Measurements from ENCODE around the gene NKX6-2.

DNA sequence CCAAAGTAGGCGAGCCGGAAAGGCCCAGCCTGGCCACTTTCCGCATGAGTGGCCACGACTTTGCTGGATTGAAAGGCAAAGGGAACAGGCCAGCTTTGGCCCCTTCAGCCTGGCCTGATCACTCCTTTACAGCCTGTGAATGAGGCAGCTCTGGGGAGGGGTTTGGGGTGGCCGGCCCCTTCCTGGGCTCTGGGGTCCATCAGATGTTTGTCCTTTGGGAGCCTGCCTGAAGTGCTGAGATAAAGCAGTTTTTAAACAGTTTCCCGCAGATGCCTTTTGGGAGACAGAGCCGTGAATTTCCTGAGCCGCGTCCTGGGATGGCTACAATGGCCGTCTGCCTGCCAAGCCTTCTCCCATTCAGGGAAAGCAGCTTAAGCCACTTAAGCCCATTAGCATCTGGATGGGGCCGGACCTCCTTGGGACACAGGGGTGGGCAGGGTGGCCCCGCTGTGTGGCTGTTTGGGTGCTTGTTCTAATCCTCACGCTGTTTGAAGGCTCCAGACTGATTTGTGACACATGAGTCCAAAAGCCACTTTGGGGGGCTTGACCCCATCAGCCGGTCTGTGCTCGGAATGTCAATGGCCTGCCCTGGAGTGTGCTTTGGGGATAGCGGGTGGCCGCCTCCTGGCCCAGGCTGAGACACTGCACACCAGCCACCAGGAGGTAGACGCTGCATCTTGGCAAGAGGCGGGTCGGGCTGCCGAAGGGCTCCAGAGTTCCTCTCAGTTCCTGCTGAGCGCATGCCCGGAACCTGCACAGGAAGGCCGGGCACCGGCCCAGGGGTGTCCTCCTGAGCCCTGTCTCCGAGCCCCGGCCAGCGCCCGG lies 38.9 kb downstream of the NKX6-2 start:
- TF ChIP-seq, protein P1, sequence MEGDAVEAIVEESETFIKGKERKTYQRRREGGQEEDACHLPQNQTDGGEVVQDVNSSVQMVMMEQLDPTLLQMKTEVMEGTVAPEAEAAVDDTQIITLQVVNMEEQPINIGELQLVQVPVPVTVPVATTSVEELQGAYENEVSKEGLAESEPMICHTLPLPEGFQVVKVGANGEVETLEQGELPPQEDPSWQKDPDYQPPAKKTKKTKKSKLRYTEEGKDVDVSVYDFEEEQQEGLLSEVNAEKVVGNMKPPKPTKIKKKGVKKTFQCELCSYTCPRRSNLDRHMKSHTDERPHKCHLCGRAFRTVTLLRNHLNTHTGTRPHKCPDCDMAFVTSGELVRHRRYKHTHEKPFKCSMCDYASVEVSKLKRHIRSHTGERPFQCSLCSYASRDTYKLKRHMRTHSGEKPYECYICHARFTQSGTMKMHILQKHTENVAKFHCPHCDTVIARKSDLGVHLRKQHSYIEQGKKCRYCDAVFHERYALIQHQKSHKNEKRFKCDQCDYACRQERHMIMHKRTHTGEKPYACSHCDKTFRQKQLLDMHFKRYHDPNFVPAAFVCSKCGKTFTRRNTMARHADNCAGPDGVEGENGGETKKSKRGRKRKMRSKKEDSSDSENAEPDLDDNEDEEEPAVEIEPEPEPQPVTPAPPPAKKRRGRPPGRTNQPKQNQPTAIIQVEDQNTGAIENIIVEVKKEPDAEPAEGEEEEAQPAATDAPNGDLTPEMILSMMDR (IDR thresholded peaks at IDR 0.05), result peak in 1 of 4 experiments; percentile 54
- TF ChIP-seq POLR2A (IDR thresholded peaks at IDR 0.05), result no peak
- no peak for TF ChIP-seq POLR2AphosphoS5 (IDR thresholded peaks at IDR 0.05)

Data from gastroesophageal sphincter (tissue), 3 donors.